D721Med (cell line): ENCODE results near the gene POLR2C.

Source experiments
- DNase-seq: peaks from one replicate; pipeline ENCODE4 v3.0.0; 2011; ENCODE audit warnings: low spot score; ENCODE audit not compliant: insufficient read length
- FAIRE-seq: peaks from 2 replicates; lab custom pipeline; 2011; peaks lifted over from hg19 to GRCh38; lab: Jason Lieb, UNC
- CTCF ChIP-seq: IDR thresholded peaks from 2 replicates; pipeline ENCODE4 v1.5.1; 2012; ENCODE audit warnings: mild to moderate bottlenecking, control low read depth; ENCODE audit not compliant: insufficient read depth; ENCODE audit errors: missing control alignments

The POLR2C gene

DNA sequence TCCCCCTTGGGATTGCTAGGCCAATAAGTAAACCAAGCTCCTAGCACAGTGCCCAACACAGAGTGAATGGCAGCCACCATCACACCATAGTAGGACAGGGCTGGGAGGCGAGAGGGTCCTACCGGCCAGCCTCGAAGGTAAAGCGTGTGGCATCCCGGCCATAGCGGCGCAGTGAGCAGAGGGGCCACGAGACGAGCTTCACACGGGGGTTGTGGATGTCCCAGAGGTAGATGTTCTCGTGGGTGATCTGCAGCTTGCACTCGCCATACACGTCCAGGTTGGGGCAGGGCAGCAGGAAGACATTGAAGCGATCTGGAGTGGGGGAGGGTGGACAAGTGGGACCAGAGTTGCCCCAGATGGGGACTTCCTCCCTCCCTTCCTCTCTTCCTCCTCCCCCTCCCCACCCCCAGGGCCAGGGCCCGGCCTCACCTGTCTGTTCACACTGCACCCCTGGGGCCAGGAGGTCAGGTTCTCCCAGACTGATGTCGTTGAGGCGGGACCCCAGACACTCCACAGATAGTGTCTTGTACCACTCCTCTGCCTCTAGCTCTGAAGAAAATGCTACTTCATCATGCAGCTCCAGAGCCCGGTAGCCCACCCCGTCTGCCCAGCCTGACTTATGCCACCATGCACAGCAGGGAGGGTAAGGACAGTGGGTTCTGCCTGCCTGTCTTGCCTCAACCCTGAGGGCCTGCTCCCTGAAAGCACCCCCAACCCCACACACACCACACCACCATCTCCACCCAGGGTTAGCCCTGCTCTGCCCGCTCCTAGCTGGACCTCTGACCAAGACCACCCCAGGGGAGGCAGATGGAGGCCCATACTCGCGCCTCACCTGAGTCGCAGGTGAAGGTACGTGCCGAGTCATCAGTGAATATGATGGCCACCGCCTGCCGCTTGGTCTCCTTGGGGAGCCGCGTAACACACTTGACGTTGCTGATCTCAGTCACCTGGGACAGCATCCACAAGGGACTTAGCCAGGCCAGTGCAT is 12.5 kb downstream of the POLR2C start:
- DNase-seq (no peak), FAIRE-seq (no peak)
- no peak for TF ChIP-seq CTCF

- peak; percentile 37 for TF ChIP-seq CTCF
- FAIRE-seq = no peak
- no peak for DNase-seq
Observed at GRCh38 chr16:57475711-57476339, 13.3 kb downstream of the POLR2C start.

GRCh38 chr16:57476546-57477410 is 14.3 kb downstream of the POLR2C start:
- FAIRE-seq = no peak
- no peak for DNase-seq
- no peak for TF ChIP-seq CTCF

DNA sequence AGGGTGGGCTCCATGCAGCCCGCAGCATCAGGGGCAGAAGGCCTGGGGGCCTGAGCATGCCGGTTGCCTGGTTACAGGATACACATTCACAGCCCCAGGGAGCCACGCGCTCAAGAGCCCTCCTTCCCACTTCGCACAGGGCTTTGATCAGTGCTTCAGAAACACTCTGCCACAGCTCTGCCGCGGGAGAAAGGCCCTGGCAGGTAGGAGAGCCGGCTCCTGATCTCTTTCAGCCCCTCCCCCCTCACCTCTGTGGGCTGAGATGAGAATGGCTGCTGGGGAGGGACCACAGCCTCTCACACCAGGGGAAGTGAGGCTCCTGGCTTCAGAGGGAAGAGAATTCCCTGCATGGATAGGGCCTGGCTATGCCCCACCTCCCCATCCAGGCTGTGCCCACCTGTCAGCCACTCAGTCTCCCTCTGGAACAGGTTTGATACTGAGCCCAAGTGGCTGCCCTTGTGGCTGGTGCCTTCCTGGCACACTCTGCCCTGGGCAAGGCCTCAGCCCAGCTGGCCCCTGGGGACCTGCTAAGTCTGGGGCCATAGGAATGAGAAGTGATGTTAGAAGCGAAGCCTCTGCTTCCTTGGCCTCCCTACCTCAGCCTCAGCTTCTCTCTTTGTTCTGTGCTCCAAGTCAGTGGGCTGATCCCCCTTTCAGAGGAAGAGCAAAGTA is 15.2 kb downstream of the POLR2C start:
- no peak for TF ChIP-seq CTCF
- FAIRE-seq (no peak), DNase-seq (no peak)

DNA sequence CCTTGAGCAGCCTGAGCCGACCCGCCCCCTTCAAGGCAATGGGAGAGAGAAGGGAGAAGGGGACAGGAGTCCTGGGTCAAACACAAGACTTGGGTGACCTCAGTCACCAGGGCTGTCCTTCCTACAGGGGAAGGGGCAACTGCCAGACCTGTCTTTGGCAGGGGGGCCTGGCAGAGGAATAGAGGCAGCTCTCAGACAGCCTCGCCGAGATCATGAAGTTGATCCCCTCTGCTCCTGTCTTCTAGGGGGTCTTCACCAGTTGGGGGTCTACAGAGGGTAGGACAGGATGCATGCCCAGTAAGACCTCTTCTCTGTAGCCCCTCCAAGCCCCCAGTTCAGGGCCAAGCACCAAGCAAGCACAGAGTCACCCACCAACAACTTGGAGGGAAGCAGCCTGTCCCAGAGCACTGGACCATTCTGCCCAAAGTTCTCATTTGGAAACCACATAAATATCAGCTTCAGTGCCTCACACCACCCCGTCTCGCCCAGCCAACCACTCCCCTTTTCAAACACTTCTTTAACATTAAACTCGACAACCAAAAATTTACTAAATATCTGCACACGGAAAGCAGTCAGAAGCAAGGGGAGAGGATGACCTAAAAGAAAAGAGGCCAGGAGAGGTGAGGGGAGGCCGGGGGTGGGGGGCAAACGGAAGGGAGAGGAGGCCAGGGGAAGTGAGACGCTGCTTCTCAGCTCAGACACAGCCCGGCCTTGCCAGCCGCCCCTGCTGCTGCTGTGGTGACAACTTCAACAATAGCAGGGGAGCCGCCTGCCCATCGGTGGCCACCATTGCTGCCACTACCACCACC is 16.1 kb downstream of the POLR2C start:
- DNase-seq (no peak), FAIRE-seq (no peak)
- no peak for TF ChIP-seq CTCF
